ENCODE results near the gene WSCD2. TPM values are rescaled to one million over a fixed set of nuclear protein-coding genes. Genes with fewer than 3 reads are reported as not detected.

Gene WSCD2
- polyA plus RNA-seq, 3 donors: 8.3 to 15.0 (median 8.7) TPM

- DNase-seq (ENCODE audit: extremely low read depth in 1 of 11, low read depth in 9 of 11, low spot score in 4 of 11): no peak
Measured at GRCh38 chr12:108145011-108145410, 15.9 kb downstream of the WSCD2 start.

GRCh38 chr12:108146035-108146893, 17.2 kb downstream of the WSCD2 start:
- no peak for DNase-seq (ENCODE audit: extremely low read depth in 1 of 11, low read depth in 9 of 11, low spot score in 4 of 11)

GRCh38 chr12:108147279-108147678, 18.2 kb downstream of the WSCD2 start:
- DNase-seq (ENCODE audit: extremely low read depth in 1 of 11, low read depth in 9 of 11, low spot score in 4 of 11): no peak

GRCh38 chr12:108148521-108149074, 19.5 kb downstream of the WSCD2 start:
- no peak for DNase-seq (ENCODE audit: extremely low read depth in 1 of 11, low read depth in 9 of 11, low spot score in 4 of 11)

GRCh38 chr12:108150436-108150835, 21.3 kb downstream of the WSCD2 start:
- no peak for DNase-seq (ENCODE audit: extremely low read depth in 1 of 11, low read depth in 9 of 11, low spot score in 4 of 11)

- DNase-seq (ENCODE audit: extremely low read depth in 1 of 11, low read depth in 9 of 11, low spot score in 4 of 11): no peak
Measured at GRCh38 chr12:108151533-108152169, 22.6 kb downstream of the WSCD2 start.

GRCh38 chr12:108152170-108152538, 23.1 kb downstream of the WSCD2 start:
- no peak for DNase-seq (ENCODE audit: extremely low read depth in 1 of 11, low read depth in 9 of 11, low spot score in 4 of 11)

- DNase-seq (ENCODE audit: extremely low read depth in 1 of 11, low read depth in 9 of 11, low spot score in 4 of 11): no peak
Measured at GRCh38 chr12:108156717-108157116, 27.6 kb downstream of the WSCD2 start.

GRCh38 chr12:108157870-108158459, 28.9 kb downstream of the WSCD2 start:
- DNase-seq (ENCODE audit: extremely low read depth in 1 of 11, low read depth in 9 of 11, low spot score in 4 of 11): no peak

GRCh38 chr12:108162207-108162606, 33.1 kb downstream of the WSCD2 start:
- DNase-seq (ENCODE audit: extremely low read depth in 1 of 11, low read depth in 9 of 11, low spot score in 4 of 11): no peak

GRCh38 chr12:108166505-108166904, 37.4 kb downstream of the WSCD2 start:
- no peak for DNase-seq (ENCODE audit: extremely low read depth in 1 of 11, low read depth in 9 of 11, low spot score in 4 of 11)

GRCh38 chr12:108167974-108168373, 38.9 kb downstream of the WSCD2 start:
- no peak for DNase-seq (ENCODE audit: extremely low read depth in 1 of 11, low read depth in 9 of 11, low spot score in 4 of 11)

GRCh38 chr12:108169708-108170107, 40.6 kb downstream of the WSCD2 start:
- no peak for DNase-seq (ENCODE audit: extremely low read depth in 1 of 11, low read depth in 9 of 11, low spot score in 4 of 11)

GRCh38 chr12:108170164-108170563, 41.1 kb downstream of the WSCD2 start:
- DNase-seq (ENCODE audit: extremely low read depth in 1 of 11, low read depth in 9 of 11, low spot score in 4 of 11): no peak

- DNase-seq (ENCODE audit: extremely low read depth in 1 of 11, low read depth in 9 of 11, low spot score in 4 of 11): no peak
Measured at GRCh38 chr12:108172033-108172432, 42.9 kb downstream of the WSCD2 start.

GRCh38 chr12:108173160-108173559, 44.1 kb downstream of the WSCD2 start:
- DNase-seq (ENCODE audit: extremely low read depth in 1 of 11, low read depth in 9 of 11, low spot score in 4 of 11): no peak

GRCh38 chr12:108173892-108174291, 44.8 kb downstream of the WSCD2 start:
- no peak for DNase-seq (ENCODE audit: extremely low read depth in 1 of 11, low read depth in 9 of 11, low spot score in 4 of 11)

- DNase-seq (ENCODE audit: extremely low read depth in 1 of 11, low read depth in 9 of 11, low spot score in 4 of 11): no peak
Measured at GRCh38 chr12:108174641-108175040, 45.6 kb downstream of the WSCD2 start.

GRCh38 chr12:108175310-108175709, 46.2 kb downstream of the WSCD2 start:
- DNase-seq (ENCODE audit: extremely low read depth in 1 of 11, low read depth in 9 of 11, low spot score in 4 of 11): no peak

GRCh38 chr12:108176292-108176691, 47.2 kb downstream of the WSCD2 start:
- no peak for DNase-seq (ENCODE audit: extremely low read depth in 1 of 11, low read depth in 9 of 11, low spot score in 4 of 11)
